NT2/D1 (cell line): ENCODE measurements around the gene LUC7L.
A peak's percentile ranks its signal among the peaks of the same experiment; 100 is the strongest.

Experiments
- DNase-seq: peaks from one replicate; pipeline ENCODE4 v3.0.0-alpha.2; 2011; ENCODE audit warnings: low read depth, low spot score
- H3K27me3 ChIP-seq: 2 replicates; pipeline ENCODE4 v1.6.0; 2011; ENCODE audit warnings: mild to moderate bottlenecking; ENCODE audit not compliant: insufficient read length, insufficient read depth
- H3K36me3 ChIP-seq: 2 replicates; pipeline ENCODE4 v1.6.1; 2011; ENCODE audit warnings: mild to moderate bottlenecking, low read length, mixed read lengths; ENCODE audit not compliant: insufficient read depth, insufficient read length
- H3K4me1 ChIP-seq: 2 replicates; pipeline ENCODE4 v1.5.1; 2011; ENCODE audit not compliant: insufficient read depth, insufficient read length
- H3K4me3 ChIP-seq: 2 replicates; pipeline ENCODE4 v1.5.1; 2011; ENCODE audit warnings: low read depth; ENCODE audit not compliant: insufficient read length
- H3K9ac ChIP-seq: 2 replicates; pipeline ENCODE4 v1.6.0; 2011; ENCODE audit warnings: low read depth; ENCODE audit not compliant: insufficient read length
- H3K9me3 ChIP-seq: 2 replicates; pipeline ENCODE4 v1.5.1; 2011; ENCODE audit warnings: mild to moderate bottlenecking, low read length; ENCODE audit not compliant: insufficient read depth
- SUZ12 ChIP-seq: IDR thresholded peaks from 2 replicates; pipeline ENCODE4 v1.6.1; 2011; ENCODE audit not compliant: insufficient read length, insufficient read depth; ENCODE audit errors: extremely low read depth
- YY1 ChIP-seq: IDR thresholded peaks from 2 replicates; pipeline ENCODE4 v1.6.1; 2011; ENCODE audit not compliant: insufficient read length, insufficient read depth
- ZNF274 ChIP-seq: IDR thresholded peaks from 2 replicates; pipeline ENCODE4 v1.6.1; 2011; ENCODE audit warnings: mild to moderate bottlenecking, low read depth, low read length

LUC7L gene

GRCh38 chr16:149024-149660 lies 80.1 kb downstream of the LUC7L start:
- Histone ChIP-seq H3K9me3 (no peaks in the 10 kb centered on the region), H3K36me3 (no peaks in the 10 kb centered on the region), H3K4me1 (peaks cover 9% of the 10 kb centered on the region), H3K9ac (peak overlapping the region; percentile 16), H3K4me3 (no peak overlapping the region), H3K27me3 (peaks cover 4% of the 10 kb centered on the region)
- DNase-seq: no peak
- TF ChIP-seq ZNF274 (no peak), YY1 (no peak), SUZ12 (no peak)

GRCh38 chr16:146646-147045 lies 82.6 kb downstream of the LUC7L start:
- Histone ChIP-seq H3K27me3 (peaks cover 4% of the 10 kb centered on the region), H3K36me3 (no peaks in the 10 kb centered on the region), H3K4me3 (no peak overlapping the region), H3K9me3 (no peaks in the 10 kb centered on the region), H3K9ac (no peak overlapping the region), H3K4me1 (peaks cover 9% of the 10 kb centered on the region)
- no peak for DNase-seq
- TF ChIP-seq ZNF274 (no peak), YY1 (no peak), SUZ12 (no peak)

GRCh38 chr16:144797-145252 lies 84.4 kb downstream of the LUC7L start:
- Histone ChIP-seq H3K9ac (no peak overlapping the region), H3K36me3 (no peaks in the 10 kb centered on the region), H3K27me3 (peaks cover 4% of the 10 kb centered on the region), H3K9me3 (no peaks in the 10 kb centered on the region), H3K4me1 (peaks cover 9% of the 10 kb centered on the region), H3K4me3 (no peak overlapping the region)
- DNase-seq: no peak
- TF ChIP-seq YY1: no peak
- no peak for TF ChIP-seq ZNF274
- no peak for TF ChIP-seq SUZ12

GRCh38 chr16:143456-143855 lies 85.8 kb downstream of the LUC7L start:
- Histone ChIP-seq H3K27me3 (peaks cover 2% of the 10 kb centered on the region), H3K4me1 (no peaks in the 10 kb centered on the region), H3K9me3 (no peaks in the 10 kb centered on the region), H3K36me3 (no peaks in the 10 kb centered on the region), H3K9ac (no peak overlapping the region), H3K4me3 (no peak overlapping the region)
- DNase-seq: no peak
- TF ChIP-seq YY1 (no peak), SUZ12 (no peak), ZNF274 (no peak)

GRCh38 chr16:143047-143446 lies 86.2 kb downstream of the LUC7L start:
- no peaks in the 10 kb centered on the region for H3K27me3 ChIP-seq
- no peak for TF ChIP-seq SUZ12
- no peak for TF ChIP-seq YY1
- TF ChIP-seq ZNF274: no peak
- H3K9me3 ChIP-seq: no peaks in the 10 kb centered on the region
- H3K36me3 ChIP-seq: no peaks in the 10 kb centered on the region
- no peak overlapping the region for H3K9ac ChIP-seq
- H3K4me3 ChIP-seq: no peak overlapping the region
- no peaks in the 10 kb centered on the region for H3K4me1 ChIP-seq
- no peak for DNase-seq

GRCh38 chr16:142405-142967 lies 86.8 kb downstream of the LUC7L start:
- Histone ChIP-seq H3K9me3 (no peaks in the 10 kb centered on the region), H3K4me3 (no peak overlapping the region), H3K36me3 (no peaks in the 10 kb centered on the region), H3K9ac (no peak overlapping the region), H3K27me3 (no peaks in the 10 kb centered on the region), H3K4me1 (no peaks in the 10 kb centered on the region)
- TF ChIP-seq SUZ12 (no peak), YY1 (no peak), ZNF274 (no peak)
- DNase-seq: no peak

- H3K9ac ChIP-seq: no peak overlapping the region
- TF ChIP-seq ZNF274 (no peak), SUZ12 (no peak), YY1 (no peak)
- no peaks in the 10 kb centered on the region for H3K4me1 ChIP-seq
- H3K4me3 ChIP-seq: no peak overlapping the region
- no peaks in the 10 kb centered on the region for H3K27me3 ChIP-seq
- no peak for DNase-seq
- no peaks in the 10 kb centered on the region for H3K9me3 ChIP-seq
- no peaks in the 10 kb centered on the region for H3K36me3 ChIP-seq
These were observed 88.9 kb downstream of the LUC7L start for GRCh38 chr16:140175-140857.
